ENCODE measurements around the gene EPN2.
"Not testable (repeated sequence)": the region's sequence is repeated elsewhere in the genome, so short reads cannot be mapped to it uniquely, and the experiment has no call there.

- not testable (repeated sequence) for TF ChIP-seq CTCF, POLR2A (IDR thresholded peaks at IDR 0.05)
Observed at GRCh38 chr17:19226610-19227588, 10.3 kb upstream of the EPN2 start.

Data from thyroid gland (tissue), 4 donors.